Smooth muscle cell (in vitro differentiated cells): ENCODE results near the gene MLXIP. TPM values are rescaled to one million over a fixed set of nuclear protein-coding genes. Genes with fewer than 3 reads are reported as not detected.

Experiments
- DNase-seq: peaks from one replicate; lab custom pipeline; 2025; ENCODE audit not compliant: unreplicated experiment; lab: John Stamatoyannopoulos, UW
- H2AFZ ChIP-seq: fragments of 200-600 bp; sonication (generic); 2 replicates; pipeline ENCODE4 v1.6.0; 2016; ENCODE audit warnings: antibody characterized with exemption, low read depth, mild to moderate bottlenecking
- H3F3A ChIP-seq: fragments of 200-600 bp; sonication (generic); 2 replicates; pipeline ENCODE4 v1.6.0; 2017; ENCODE audit warnings: antibody characterized with exemption, low read depth
- H3K27ac ChIP-seq: fragments of 200-600 bp; sonication (generic); 2 replicates; pipeline ENCODE4 v1.5.1; 2016; ENCODE audit warnings: low read depth, mild to moderate bottlenecking
- H3K27me3 ChIP-seq: fragments of 200-600 bp; sonication (generic); 2 replicates; pipeline ENCODE4 v1.6.1; 2016; ENCODE audit warnings: low read depth, mild to moderate bottlenecking
- H3K36me3 ChIP-seq: fragments of 200-600 bp; sonication (generic); 2 replicates; pipeline ENCODE4 v1.5.1; 2016; ENCODE audit warnings: low read depth
- H3K4me1 ChIP-seq: fragments of 200-600 bp; sonication (generic); 2 replicates; pipeline ENCODE4 v1.5.1; 2016; ENCODE audit warnings: low read depth
- H3K4me2 ChIP-seq: fragments of 200-600 bp; sonication (generic); 2 replicates; pipeline ENCODE4 v1.6.0; 2016; ENCODE audit warnings: mild to moderate bottlenecking
- H3K4me3 ChIP-seq: fragments of 200-600 bp; sonication (generic); 2 replicates; pipeline ENCODE4 v1.5.1; 2016; ENCODE audit warnings: mild to moderate bottlenecking
- H3K79me2 ChIP-seq: fragments of 200-600 bp; sonication (generic); 2 replicates; pipeline ENCODE4 v1.6.0; 2016; ENCODE audit warnings: low read depth, mild to moderate bottlenecking
- H3K9ac ChIP-seq: fragments of 200-600 bp; sonication (generic); 2 replicates; pipeline ENCODE4 v1.6.0; 2016; ENCODE audit warnings: low read depth
- H3K9me3 ChIP-seq: fragments of 200-600 bp; sonication (generic); replicated peaks from 2 replicates; pipeline ENCODE4 v1.5.1; 2016; ENCODE audit warnings: low read depth
- H4K20me1 ChIP-seq: fragments of 200-600 bp; sonication (generic); 2 replicates; pipeline ENCODE4 v1.6.0; 2016; ENCODE audit warnings: low read depth
- CTCF ChIP-seq: fragments of 200-600 bp; sonication (generic); IDR thresholded peaks from 2 replicates; pipeline ENCODE4 v1.5.1; 2017; ENCODE audit warnings: borderline replicate concordance, mild to moderate bottlenecking, antibody characterized with exemption; ENCODE audit not compliant: insufficient read depth, poor library complexity, severe bottlenecking
- WGBS: methylation state at CpG from one replicate; pipeline ENCODE4 v1.1.7; 2016; ENCODE audit warnings: low lambda C conversion rate; 5-methylcytosine and 5-hydroxymethylcytosine counted together
- polyA plus RNA-seq: library from polyadenylated mRNA; unstranded; fragments of >200 nt; fragmentation: Nextera tagmentation; extraction: Ambion mirVana; gene quantifications from 2 replicates; pipeline ENCODE4 v1.2.1, GENCODE V29; 2016
- total RNA-seq: library from RNA; depleted of rRNA; stranded (reverse); fragments of >200 nt; gene quantifications from 2 replicates; pipeline ENCODE4 v1.2.3, GENCODE V29; 2014

Gene MLXIP
- total and polyA plus RNA-seq, 2 experiments from 2014 or later: 11.8 to 15.3 TPM

DNA sequence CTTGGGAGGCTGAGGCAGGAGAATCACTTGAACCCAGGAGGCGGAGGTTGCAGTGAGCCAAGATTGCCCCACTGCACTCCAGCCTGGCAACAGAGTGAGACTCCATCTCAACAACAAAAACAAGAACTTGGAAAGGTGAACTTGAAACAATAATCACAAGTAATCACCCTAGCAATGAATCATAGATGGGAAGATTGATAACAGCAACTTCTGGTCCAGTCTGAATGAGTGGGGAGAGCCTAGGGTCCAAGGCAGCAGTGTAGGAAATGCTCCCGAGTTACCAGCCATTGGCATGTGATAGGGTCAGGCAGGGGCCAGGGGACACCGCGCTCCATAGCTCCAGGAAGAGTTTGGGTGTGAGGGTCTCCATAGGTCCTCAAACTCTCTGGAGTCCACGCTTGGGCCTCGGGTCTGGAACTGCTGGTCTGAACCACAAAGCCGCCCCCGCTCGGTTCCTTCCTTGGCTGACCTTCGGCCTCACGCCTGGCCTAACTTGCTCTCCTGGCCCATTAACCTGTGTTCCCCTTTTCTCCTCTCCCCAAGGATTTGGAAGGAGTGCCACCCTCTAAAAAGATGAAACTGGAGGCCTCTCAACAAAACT is 19.9 kb upstream of the MLXIP start:
- 95% methylated on average over 11 of the region's 11 CpGs for WGBS
- Histone ChIP-seq H2AFZ (no peak overlapping the region), H3K9ac (no peak overlapping the region), H3K27ac (no peak overlapping the region), H3K27me3 (no peaks in the 10 kb centered on the region), H3K4me1 (peaks cover 9% of the 10 kb centered on the region), H3K36me3 (no peaks in the 10 kb centered on the region), H4K20me1 (no peaks in the 10 kb centered on the region), H3K9me3 (no peaks in the 10 kb centered on the region), H3K4me2 (no peak overlapping the region), H3K79me2 (no peaks in the 10 kb centered on the region), H3K4me3 (no peak overlapping the region), H3F3A (peaks cover 4% of the 10 kb centered on the region)
- no peak for DNase-seq
- no peak for TF ChIP-seq CTCF

- no peak overlapping the region for H3K4me3 ChIP-seq
- no peaks in the 10 kb centered on the region for H3K79me2 ChIP-seq
- TF ChIP-seq CTCF: no peak
- DNase-seq: no peak
- no peaks in the 10 kb centered on the region for H3K36me3 ChIP-seq
- no peaks in the 10 kb centered on the region for H3K27me3 ChIP-seq
- H3K4me1 ChIP-seq: peaks cover 15% of the 10 kb centered on the region
- H3K4me2 ChIP-seq: no peak overlapping the region
- no peak overlapping the region for H2AFZ ChIP-seq
- H3K27ac ChIP-seq: no peak overlapping the region
- no peaks in the 10 kb centered on the region for H3K9me3 ChIP-seq
- no peak overlapping the region for H3K9ac ChIP-seq
- 98% methylated on average over 28 of the region's 28 CpGs for WGBS
- no peaks in the 10 kb centered on the region for H4K20me1 ChIP-seq
- H3F3A ChIP-seq: peaks cover 5% of the 10 kb centered on the region
These were observed 19.2 kb upstream of the MLXIP start for GRCh38 chr12:122059203-122059960.

DNA sequence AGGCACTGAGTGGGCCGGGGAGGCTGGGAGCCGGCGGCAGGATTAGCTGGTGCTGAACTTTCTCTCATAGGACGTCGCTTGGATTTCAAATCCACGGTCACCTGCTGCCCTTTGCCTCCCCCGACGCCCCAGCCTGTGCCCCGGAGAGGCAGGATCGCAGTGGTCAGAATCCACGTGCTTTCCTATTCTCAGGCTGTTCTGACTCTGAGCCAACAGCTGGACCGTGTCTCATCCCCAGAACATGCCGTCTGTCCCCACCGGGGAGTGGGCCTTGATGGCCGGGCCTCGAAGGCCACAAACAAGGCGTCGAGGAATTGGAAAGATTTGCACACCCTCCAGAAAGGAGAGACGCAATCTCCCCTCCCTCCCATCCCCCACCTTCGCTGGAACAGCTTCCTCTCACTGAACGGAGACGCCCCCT is 18.5 kb upstream of the MLXIP start:
- H3K27me3 ChIP-seq: no peaks in the 10 kb centered on the region
- no peak overlapping the region for H3K4me3 ChIP-seq
- H3K27ac ChIP-seq: no peak overlapping the region
- no peak overlapping the region for H3K4me2 ChIP-seq
- TF ChIP-seq CTCF: no peak
- peaks cover 9% of the 10 kb centered on the region for H3F3A ChIP-seq
- no peak for DNase-seq
- no peaks in the 10 kb centered on the region for H3K36me3 ChIP-seq
- H2AFZ ChIP-seq: no peak overlapping the region
- H4K20me1 ChIP-seq: no peaks in the 10 kb centered on the region
- H3K9me3 ChIP-seq: no peaks in the 10 kb centered on the region
- WGBS: 94% methylated on average over 22 of the region's 22 CpGs
- H3K4me1 ChIP-seq: peaks cover 22% of the 10 kb centered on the region
- H3K79me2 ChIP-seq: no peaks in the 10 kb centered on the region
- H3K9ac ChIP-seq: no peak overlapping the region
